Measurements from ENCODE around the gene TNFRSF12A. TPM values are rescaled to one million over a fixed set of nuclear protein-coding genes. Genes with fewer than 3 reads are reported as not detected.

The TNFRSF12A gene
- total and polyA plus RNA-seq, 9 of the 15 experiments (the other 6 are each of a cell fraction or from before 2014, with no cell fraction given), result 0.41 to 61.8 (median 26.5) TPM

- no peak for TF ChIP-seq DEAF1 (CRISPR knock-in tag; IDR thresholded peaks at IDR 0.05)
- TF ChIP-seq RFX7 (CRISPR knock-in tag; IDR thresholded peaks at IDR 0.05), result 0 out of 2 replicates have a peak, but pooled peaks have one; percentile 8
- peak; percentile 40 for TF ChIP-seq PKNOX1 (IDR thresholded peaks at IDR 0.05)
- TF ChIP-seq RNF2 (IDR thresholded peaks at IDR 0.05), result peak; percentile 76; the same call in 1 of the 2 replicates
- no peak for TF ChIP-seq DLX4 (CRISPR knock-in tag; IDR thresholded peaks at IDR 0.05)
- TF ChIP-seq IRF2 (CRISPR knock-in tag; IDR thresholded peaks at IDR 0.05), result no peak
- TF ChIP-seq SMARCE1 (IDR thresholded peaks at IDR 0.05), result no peak
- TF ChIP-seq RBM39 (optimal IDR thresholded peaks at IDR 0.05; ENCODE audit: low read depth, low read length), result peak; percentile 37
- no peak for TF ChIP-seq NBN (IDR thresholded peaks at IDR 0.05; ENCODE audit: low read depth)
- peak; percentile 95 for TF ChIP-seq USF2 (CRISPR knock-in tag; IDR thresholded peaks at IDR 0.05)
- no peak for TF ChIP-seq TAF9B (IDR thresholded peaks at IDR 0.05; ENCODE audit: partially characterized antibody)
- no peak for TF ChIP-seq ZNF407 (IDR thresholded peaks at IDR 0.05; ENCODE audit: low read depth)
- TF ChIP-seq SRSF3 (IDR thresholded peaks at IDR 0.05; ENCODE audit: insufficient read depth, low read length), result no peak
- TF ChIP-seq KLF10 (CRISPR knock-in tag; IDR thresholded peaks at IDR 0.05), result no peak
- TF ChIP-seq HDGF (IDR thresholded peaks at IDR 0.05), result peak; percentile 80; the same call in 1 of the 2 replicates
- TF ChIP-seq MCM2 (IDR thresholded peaks at IDR 0.05; ENCODE audit: low read depth), result no peak
- no peak for TF ChIP-seq CBX5 (IDR thresholded peaks at IDR 0.05; ENCODE audit: borderline replicate concordance, low read depth)
- no peak for TF ChIP-seq TARDBP (IDR thresholded peaks at IDR 0.05)
Observed at GRCh38 chr16:3023669-3024478, 3.7 kb downstream of the TNFRSF12A start, which contains the start of the genes HCFC1R1 and THOC6 (continued).

Measured in K562 (cell line).